CD8-positive, alpha-beta memory T cell (primary cell): Measurements from ENCODE around the gene RAD17. TPM values are rescaled to one million over a fixed set of nuclear protein-coding genes. Genes with fewer than 3 reads are reported as not detected.
A peak's percentile ranks its signal among the peaks of the same experiment; 100 is the strongest.
"Not testable (repeated sequence)": the region's sequence is repeated elsewhere in the genome, so short reads cannot be mapped to it uniquely, and the experiment has no call there.

Experiments
- CTCF ChIA-PET: fragments of 350-600 bp; sonication (Branson Sonifier 250); formaldehyde crosslinking; loops from one replicate; lab custom pipeline; 2021; ENCODE audit warnings: antibody characterized with exemption; lab: Charles Lee
- POLR2A ChIA-PET: fragments of 350-600 bp; sonication (Branson Sonifier 250); formaldehyde crosslinking; loops from one replicate; lab custom pipeline; 2021; ENCODE audit warnings: antibody characterized with exemption; lab: Charles Lee
- DNase-seq, 5 donors: peaks; one replicate each; pipeline versions ENCODE4 v3.0.0 to v3.0.0-alpha.2; 2020 to 2022; ENCODE audit warnings: mixed read lengths in 1 of 5
- H3K27ac ChIP-seq: one replicate; pipeline ENCODE4 v1.7.0; 2013; ENCODE audit warnings: low read depth, mild to moderate bottlenecking, low read length, moderate library complexity
- H3K27me3 ChIP-seq: 2 replicates; pipeline ENCODE4 v1.7.0; 2013; ENCODE audit warnings: low read length, mild to moderate bottlenecking; ENCODE audit not compliant: insufficient read depth, poor library complexity, severe bottlenecking
- H3K36me3 ChIP-seq: 2 replicates; pipeline ENCODE4 v1.7.0; 2013; ENCODE audit warnings: mild to moderate bottlenecking, low read length, moderate library complexity; ENCODE audit not compliant: insufficient read depth
- H3K4me1 ChIP-seq: 2 replicates; pipeline ENCODE4 v1.7.0; 2013; ENCODE audit warnings: mild to moderate bottlenecking, low read length, moderate library complexity; ENCODE audit not compliant: insufficient read depth
- H3K4me3 ChIP-seq: 2 replicates; pipeline ENCODE4 v1.7.0; 2013; ENCODE audit warnings: mild to moderate bottlenecking, low read length
- H3K9me3 ChIP-seq: 2 replicates; pipeline ENCODE4 v1.7.0; 2013; ENCODE audit warnings: mild to moderate bottlenecking, low read length
- H3K27ac Mint-ChIP-seq, 8 donors: one replicate each; pipeline ENCODE4 v1.8.0; 2020 to 2021; ENCODE audit warnings: mixed read lengths in 8 of 8, mild to moderate bottlenecking in 6 of 8, inconsistent platforms in 3 of 8, moderate library complexity in 3 of 8
- H3K27me3 Mint-ChIP-seq, 2 donors: one replicate each; pipeline ENCODE4 v1.8.0; 2020 to 2021; ENCODE audit warnings: mixed read lengths in 2 of 2, mild to moderate bottlenecking in 1 of 2, moderate library complexity in 1 of 2
- H3K36me3 Mint-ChIP-seq, 3 donors: one replicate each; pipeline ENCODE4 v1.8.0; 2020 to 2021; ENCODE audit warnings: mixed read lengths in 3 of 3, inconsistent platforms in 1 of 3, mild to moderate bottlenecking in 1 of 3
- H3K4me1 Mint-ChIP-seq, 3 donors: one replicate each; pipeline ENCODE4 v1.8.0; 2020 to 2021; ENCODE audit warnings: mixed read lengths in 3 of 3, inconsistent platforms in 1 of 3, mild to moderate bottlenecking in 1 of 3
- H3K4me3 Mint-ChIP-seq, 7 donors: one replicate each; pipeline ENCODE4 v1.8.0; 2020 to 2021; ENCODE audit warnings: mixed read lengths in 7 of 7, mild to moderate bottlenecking in 6 of 7, moderate library complexity in 4 of 7, inconsistent platforms in 2 of 7
- H3K9me3 Mint-ChIP-seq, 5 donors: one replicate each; pipeline ENCODE4 v1.8.0; 2020 to 2022; ENCODE audit warnings: mixed read lengths in 5 of 5, mild to moderate bottlenecking in 3 of 5, moderate library complexity in 2 of 5, inconsistent platforms in 1 of 5
- polyA plus RNA-seq: library from polyadenylated mRNA; unstranded; fragments of 300-500 nt; fragmentation: Illumina TruSeq; gene quantifications from one replicate; pipeline ENCODE4 v1.2.3, GENCODE V29; 2021
- total RNA-seq, 2 experiments: library from RNA; stranded (reverse); gene quantifications; one replicate each; pipeline ENCODE4 v1.2.3, GENCODE V29; 2021

RAD17 gene, protein sequence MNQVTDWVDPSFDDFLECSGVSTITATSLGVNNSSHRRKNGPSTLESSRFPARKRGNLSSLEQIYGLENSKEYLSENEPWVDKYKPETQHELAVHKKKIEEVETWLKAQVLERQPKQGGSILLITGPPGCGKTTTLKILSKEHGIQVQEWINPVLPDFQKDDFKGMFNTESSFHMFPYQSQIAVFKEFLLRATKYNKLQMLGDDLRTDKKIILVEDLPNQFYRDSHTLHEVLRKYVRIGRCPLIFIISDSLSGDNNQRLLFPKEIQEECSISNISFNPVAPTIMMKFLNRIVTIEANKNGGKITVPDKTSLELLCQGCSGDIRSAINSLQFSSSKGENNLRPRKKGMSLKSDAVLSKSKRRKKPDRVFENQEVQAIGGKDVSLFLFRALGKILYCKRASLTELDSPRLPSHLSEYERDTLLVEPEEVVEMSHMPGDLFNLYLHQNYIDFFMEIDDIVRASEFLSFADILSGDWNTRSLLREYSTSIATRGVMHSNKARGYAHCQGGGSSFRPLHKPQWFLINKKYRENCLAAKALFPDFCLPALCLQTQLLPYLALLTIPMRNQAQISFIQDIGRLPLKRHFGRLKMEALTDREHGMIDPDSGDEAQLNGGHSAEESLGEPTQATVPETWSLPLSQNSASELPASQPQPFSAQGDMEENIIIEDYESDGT
- total RNA-seq (10 to 100 TPM; 27.6 to 28.4 TPM), polyA plus RNA-seq (26.5 TPM)

GRCh38 chr5:69369340-69370121 is at the start of gene RAD17, which contains the start of the genes AK6 and TAF9:
RAD17 (plus strand) TSS chr5:69369818; CDS start chr5:69372209, 2,391 bp downstream.
AK6 (minus strand) TSS chr5:69369520; CDS start chr5:69369490, 30 bp downstream.
TAF9 (minus strand) TSS chr5:69369520; CDS start chr5:69365737, 3,783 bp downstream.
- ChIA-PET POLR2A (interaction anchor here (0.5 to 1.9 kb wide), 4 partner anchors 37 to 276 kb away, joined by 3 to 5 read pairs (median 4); partner anchors contain the start of genes CCDC125, CDK7 and SLC30A5), CTCF (interaction anchor here (0.9 to 1.2 kb wide), 3 partner anchors 11 to 276 kb away, joined by 3 to 8 read pairs (median 3); partner anchors contain the start of genes CDK7 and SLC30A5)
- Histone ChIP-seq H3K9me3 (no peaks in the 10 kb centered on the region), H3K36me3 (peaks cover 14% of the 10 kb centered on the region), H3K4me1 (peaks cover 24% of the 10 kb centered on the region), H3K27me3 (no peaks in the 10 kb centered on the region), H3K27ac (peak within 1 kb of the TSS; percentile 99), H3K4me3 (peak within 1 kb of the TSS; percentile 70)
- Mint-ChIP-seq H3K27me3 (no peaks in the 10 kb centered on the region), H3K27ac (peak within 1 kb of the TSS; percentile 98 to 100 (median 99)), H3K4me1 (peaks cover 35 to 63% (median 62%) of the 10 kb centered on the region in 3 donors), H3K4me3 (peak within 1 kb of the TSS; percentile 91 to 98 (median 95)), H3K36me3 (peaks cover 3 to 43% (median 8%) of the 10 kb centered on the region in 3 donors), H3K9me3 (peaks cover 0 to 2% (median 0%) of the 10 kb centered on the region in 5 donors)
- peak; percentile 88 to 98 (median 93) for DNase-seq

DNA sequence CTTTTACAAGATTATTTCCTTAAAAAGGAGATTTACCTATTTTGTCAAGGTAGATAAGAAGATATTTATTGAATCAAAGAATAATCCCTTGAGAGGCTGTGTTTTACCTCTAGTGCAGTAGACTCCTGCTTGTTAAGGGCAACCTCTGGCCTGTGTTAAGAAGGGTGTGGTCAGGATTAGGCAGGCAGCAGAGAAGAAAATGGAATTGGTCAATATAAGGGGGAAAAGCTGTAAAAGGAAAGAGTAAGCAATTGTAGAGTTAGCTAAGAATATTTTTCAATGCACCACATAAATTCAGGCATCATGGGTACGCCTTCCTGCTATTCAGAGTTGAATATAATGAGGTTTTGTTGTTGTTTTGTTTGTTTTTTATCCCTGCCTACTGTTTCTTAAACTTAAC is 43.3 kb upstream of the RAD17 start:
- POLR2A ChIA-PET, result no interaction called here
- H3K4me1 Mint-ChIP-seq, result no peaks in the 10 kb centered on the region
- peaks cover 0 to 5% (median 4%) of the 10 kb centered on the region in 3 donors for H3K36me3 Mint-ChIP-seq
- H3K27me3 Mint-ChIP-seq, result no peaks in the 10 kb centered on the region
- CTCF ChIA-PET, result interaction anchor here (1.6 kb wide), 1 partner anchor 233 kb away, joined by 3 read pairs; the partner anchor contains the start of gene SLC30A5
- Histone ChIP-seq H3K4me3 (no peak overlapping the region), H3K36me3 (no peaks in the 10 kb centered on the region), H3K27me3 (no peaks in the 10 kb centered on the region), H3K27ac (no peak overlapping the region), H3K9me3 (no peaks in the 10 kb centered on the region), H3K4me1 (peaks cover under 1% of the 10 kb centered on the region)
- H3K4me3 Mint-ChIP-seq, result peak overlapping the region in 1 of 7 donors; percentile 25
- H3K9me3 Mint-ChIP-seq, result no peaks in the 10 kb centered on the region
- peak overlapping the region in 2 of 8 donors; percentile 28 to 37 for H3K27ac Mint-ChIP-seq
- no peak for DNase-seq

- no peak for DNase-seq
- peaks cover 12 to 22% (median 20%) of the 10 kb centered on the region in 3 donors for H3K4me1 Mint-ChIP-seq
- Histone ChIP-seq H3K9me3 (no peaks in the 10 kb centered on the region), H3K4me3 (no peak overlapping the region), H3K4me1 (peaks cover 18% of the 10 kb centered on the region), H3K27ac (no peak overlapping the region), H3K36me3 (no peaks in the 10 kb centered on the region), H3K27me3 (no peaks in the 10 kb centered on the region)
- no peak overlapping the region for H3K4me3 Mint-ChIP-seq
- peak overlapping the region in 3 of 8 donors; percentile 2 to 51 (median 31) for H3K27ac Mint-ChIP-seq
- ChIA-PET POLR2A (no interaction called here), CTCF (no interaction called here)
- H3K27me3 Mint-ChIP-seq, result peaks cover 0 to 1% of the 10 kb centered on the region in 2 donors
- no peaks in the 10 kb centered on the region for H3K9me3 Mint-ChIP-seq
- H3K36me3 Mint-ChIP-seq, result peaks cover 4 to 7% (median 4%) of the 10 kb centered on the region in 3 donors
Measured at GRCh38 chr5:69329905-69330489, 39.6 kb upstream of the RAD17 start.

DNA sequence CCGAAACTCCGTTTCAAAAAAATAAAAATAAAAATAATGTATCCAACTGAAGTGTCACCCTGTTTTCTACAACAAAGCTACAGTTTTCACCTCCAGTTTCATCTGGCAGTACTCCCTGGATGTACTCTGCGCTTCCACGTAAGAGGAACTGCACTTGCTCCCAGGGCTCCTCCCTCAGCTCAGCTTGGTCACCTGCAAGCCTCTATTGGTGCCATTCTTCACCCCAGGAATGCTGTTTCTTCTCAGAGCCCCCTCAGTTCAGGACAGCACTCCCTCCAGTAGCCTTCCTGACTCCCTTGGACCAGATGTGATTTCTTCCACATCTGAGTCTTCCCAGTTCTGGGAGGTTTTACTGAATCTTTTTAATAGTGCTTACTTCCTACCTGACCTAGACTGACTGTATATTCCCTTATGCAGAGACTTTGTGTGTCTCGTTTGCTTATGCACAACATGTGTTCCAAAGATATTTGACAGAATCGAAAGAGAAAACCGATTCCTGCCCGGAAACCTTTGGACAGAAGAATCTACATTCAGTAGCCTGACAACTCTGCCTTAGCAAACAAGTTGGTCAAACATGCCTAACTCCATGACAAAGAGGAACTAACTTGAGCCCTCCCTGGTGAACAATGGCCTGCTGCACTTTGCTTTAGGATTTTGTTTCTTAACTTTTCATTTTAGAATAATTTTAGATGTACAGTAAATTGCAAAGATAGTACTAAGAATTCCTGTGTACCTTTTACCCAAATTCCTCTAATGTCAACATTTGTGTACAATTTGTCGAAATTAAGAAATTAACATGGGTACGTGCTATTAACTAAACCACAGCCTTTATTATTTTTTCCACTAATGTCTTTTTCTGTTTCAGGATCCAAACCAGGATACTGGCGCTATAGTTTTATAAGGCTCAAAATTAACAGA is 37.8 kb upstream of the RAD17 start:
- Histone ChIP-seq H3K4me1 (peaks cover 18% of the 10 kb centered on the region), H3K36me3 (no peaks in the 10 kb centered on the region), H3K27me3 (no peaks in the 10 kb centered on the region), H3K4me3 (peak overlapping the region; percentile 79), H3K27ac (peak overlapping the region; percentile 66), H3K9me3 (no peaks in the 10 kb centered on the region)
- Mint-ChIP-seq H3K9me3 (no peaks in the 10 kb centered on the region), H3K27me3 (peaks cover 0 to 1% of the 10 kb centered on the region in 2 donors), H3K27ac (peak overlapping the region in 6 of 8 donors; percentile 76 to 99 (median 96)), H3K4me1 (peaks cover 12 to 22% (median 20%) of the 10 kb centered on the region in 3 donors), H3K36me3 (peaks cover 3 to 7% (median 4%) of the 10 kb centered on the region in 3 donors), H3K4me3 (peak overlapping the region; percentile 89 to 96 (median 92))
- POLR2A ChIA-PET, result interaction anchor here (1.1 kb wide), 2 partner anchors 38 to 114 kb away, joined by 3 to 5 read pairs; a partner anchor contains a TSS
- CTCF ChIA-PET, result interaction anchor here (0.8 to 1.5 kb wide), 3 partner anchors 15 to 289 kb away, joined by 3 to 8 read pairs (median 5); partner anchors contain the start of gene SLC30A5
- no peak for DNase-seq

- CTCF ChIA-PET, result interaction anchor here (0.6 to 2.2 kb wide), 10 partner anchors 12 to 892 kb away, joined by 3 to 11 read pairs (median 5); partner anchors contain the start of genes CDK7 and SLC30A5
- H3K27ac ChIP-seq, H3K4me3 ChIP-seq, H3K27me3 ChIP-seq, H3K27me3 Mint-ChIP-seq, H3K36me3 ChIP-seq, H3K9me3 Mint-ChIP-seq, H3K36me3 Mint-ChIP-seq, POLR2A ChIA-PET, H3K9me3 ChIP-seq: not testable (repeated sequence)
- H3K27ac Mint-ChIP-seq, result peak overlapping the region in 3 of 8 donors; percentile 38 to 80 (median 63)
- DNase-seq, result peak in 1 of 5 donors; percentile 3
- H3K4me1 Mint-ChIP-seq, result peaks cover 12 to 22% (median 20%) of the 10 kb centered on the region in 3 donors
- peaks cover 18% of the 10 kb centered on the region for H3K4me1 ChIP-seq
- H3K4me3 Mint-ChIP-seq, result peak overlapping the region in 1 of 7 donors; percentile 96
Measured at GRCh38 chr5:69333668-69334315, 35.8 kb upstream of the RAD17 start.

DNA sequence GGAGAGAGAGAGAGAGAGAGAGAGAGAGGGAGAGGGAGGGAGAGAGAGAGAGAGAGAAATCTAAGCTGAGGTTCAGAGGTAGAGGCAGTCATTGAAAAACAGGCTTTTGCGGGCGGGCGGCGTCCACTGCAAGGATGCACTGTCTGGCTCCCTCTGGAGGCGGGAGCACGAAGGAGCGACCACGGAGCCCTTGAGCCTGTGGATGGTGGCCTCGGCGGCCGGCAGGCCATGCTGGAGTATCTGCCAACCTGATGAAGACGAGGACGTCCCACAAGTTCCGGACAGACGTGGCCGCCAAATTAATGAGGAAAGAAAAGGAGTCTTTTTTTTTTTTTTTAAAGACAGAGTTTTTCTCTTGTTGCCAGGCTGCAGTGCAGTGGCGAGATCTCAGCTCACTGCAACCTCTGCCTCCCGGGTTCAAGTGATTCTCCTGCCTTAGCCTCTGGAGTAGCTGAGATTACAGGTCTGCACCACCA is 34.8 kb upstream of the RAD17 start:
- H3K4me3 ChIP-seq, result no peak overlapping the region

More for the DNA sequence above, 34.8 kb upstream of the RAD17 start:
- DNase-seq, result peak; percentile 58 to 82 (median 63)
- peak overlapping the region in 6 of 7 donors; percentile 6 to 70 (median 58) for H3K4me3 Mint-ChIP-seq
- Histone ChIP-seq H3K27ac (no peak overlapping the region), H3K36me3 (no peaks in the 10 kb centered on the region), H3K27me3 (no peaks in the 10 kb centered on the region), H3K4me1 (peaks cover 18% of the 10 kb centered on the region), H3K9me3 (no peaks in the 10 kb centered on the region)
- no peaks in the 10 kb centered on the region for H3K9me3 Mint-ChIP-seq
- peak overlapping the region in 6 of 8 donors; percentile 34 to 84 (median 78) for H3K27ac Mint-ChIP-seq
- CTCF ChIA-PET, result interaction anchor here (0.6 to 2.2 kb wide), 12 partner anchors 12 to 894 kb away, joined by 3 to 11 read pairs (median 4); partner anchors contain the start of genes CDK7 and SLC30A5
- peaks cover 12 to 22% (median 20%) of the 10 kb centered on the region in 3 donors for H3K4me1 Mint-ChIP-seq
- POLR2A ChIA-PET, result interaction anchor here (0.7 kb wide), 1 partner anchor 257 kb away, joined by 8 read pairs; no protein-coding TSS in a partner anchor
- H3K27me3 Mint-ChIP-seq, result peaks cover 0 to 1% of the 10 kb centered on the region in 2 donors
- peaks cover 3 to 7% (median 4%) of the 10 kb centered on the region in 3 donors for H3K36me3 Mint-ChIP-seq
